ENCODE measurements around the gene KRT80. TPM values are rescaled to one million over a fixed set of nuclear protein-coding genes. Genes with fewer than 3 reads are reported as not detected.

KRT80 gene
- total and polyA plus RNA-seq, 2 donors (not counting 3 experiments of a cell fraction or from before 2014, with no cell fraction given) = 13.6 to 23.7 TPM

DNA sequence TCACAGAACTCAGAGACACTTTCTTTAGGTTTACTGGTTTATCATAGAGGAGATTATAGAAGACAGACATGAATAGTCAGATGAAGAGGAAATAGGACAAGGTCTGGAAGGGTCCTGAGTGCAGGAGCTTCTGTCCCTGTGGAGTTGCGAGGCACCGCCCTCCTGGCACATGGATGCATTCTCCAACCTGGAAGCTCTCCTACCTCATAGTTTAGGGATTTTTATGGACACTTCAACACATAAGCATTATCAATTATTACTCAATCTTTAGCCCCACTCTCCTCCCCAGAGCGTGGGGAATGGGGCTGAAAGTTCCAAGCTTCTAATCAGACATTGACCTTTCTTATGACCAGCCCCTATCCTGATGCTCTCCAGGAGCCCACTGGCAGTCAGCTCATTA is 28.7 kb upstream of the KRT80 start:
- intact Hi-C loops (cut with micrococcal nuclease) (no loop called here), dilution Hi-C loops (cut with MboI; ENCODE audit: extremely low pct_ligation_motif_present, low sequenced_read_pairs) (no loop called here)
- no TSS peak for BruUV-seq (replicated peaks)
- H3K27ac ChIP-seq (ENCODE audit: insufficient read depth, low read depth, low read length) = no peak overlapping the region
- H3K9ac ChIP-seq (replicated peaks; ENCODE audit: extremely low read depth, insufficient read depth, low read length) = no peak overlapping the region
- H4K20me1 ChIP-seq (replicated peaks; ENCODE audit: control insufficient read depth, extremely low read depth, insufficient read depth, low read length) = no peaks in the 10 kb centered on the region
- DNase-seq (ENCODE audit: low read depth, low spot score) (no peak), FAIRE-seq (no peak)
- H3K4me1 ChIP-seq (ENCODE audit: control insufficient read depth, extremely low read depth, insufficient read depth, low read length) = peaks cover 25% of the 10 kb centered on the region
- no peaks in the 10 kb centered on the region for H3K79me2 ChIP-seq (ENCODE audit: control insufficient read depth, insufficient read depth, low read length)
- no peaks in the 10 kb centered on the region for H3K27me3 ChIP-seq (ENCODE audit: control insufficient read depth in 2 of 2, insufficient read depth in 2 of 2, low read length in 2 of 2)
- CTCF ChIA-PET = interaction anchor here (1.2 to 3.8 kb wide), 4 partner anchors 10 to 107 kb away, joined by 3 to 20 read pairs (median 8); partner anchors contain the start of gene KRT80
- no peaks in the 10 kb centered on the region for H3K9me3 ChIP-seq (replicated peaks; ENCODE audit: control insufficient read depth, insufficient read depth, low read length)
- TF ChIP-seq MAX (IDR thresholded peaks at IDR 0.05; ENCODE audit: insufficient read depth, insufficient read length) (no peak), POLR2A (IDR thresholded peaks at IDR 0.05; ENCODE audit: low read depth, low read length) (no peak), POLR2AphosphoS5 (IDR thresholded peaks at IDR 0.05; ENCODE audit: insufficient read depth, low read depth, low read length) (no peak), EZH2 (IDR thresholded peaks at IDR 0.05; ENCODE audit: borderline replicate concordance, low read depth, low read length, severe bottlenecking) (no peak), GATA2 (IDR thresholded peaks at IDR 0.05; ENCODE audit: insufficient read depth, insufficient read length, low read depth, low read length) (no peak), CTCF (IDR thresholded peaks at IDR 0.05; ENCODE audit: extremely low read depth in 1 of 2, insufficient read depth in 1 of 2, low read depth in 1 of 2, low read length in 2 of 2) (no peak), MYC (IDR thresholded peaks at IDR 0.05; ENCODE audit: low read depth, low read length) (no peak), FOS (IDR thresholded peaks at IDR 0.05; ENCODE audit: borderline replicate concordance, insufficient read depth, low read length) (no peak), JUN (IDR thresholded peaks at IDR 0.05; ENCODE audit: borderline replicate concordance, insufficient read depth, insufficient read length, low read depth) (no peak)
- H3K4me3 ChIP-seq (replicated peaks in 1 of 3; ENCODE audit: insufficient read depth in 1 of 3, low read depth in 1 of 3, low read length in 3 of 3) = no peak overlapping the region
- H3K36me3 ChIP-seq (ENCODE audit: control insufficient read depth in 2 of 2, extremely low read depth in 1 of 2, insufficient read depth in 2 of 2, low read length in 2 of 2) = no peaks in the 10 kb centered on the region
- H2AFZ ChIP-seq (ENCODE audit: low read depth, low read length) = no peak overlapping the region
- H3K9me1 ChIP-seq (replicated peaks; ENCODE audit: control insufficient read depth, extremely low read depth, insufficient read depth, low read length) = no peaks in the 10 kb centered on the region
- H3K4me2 ChIP-seq (ENCODE audit: insufficient read depth, low read length) = no peak overlapping the region
- POLR2A ChIA-PET = no interaction called here

All from endothelial cell of umbilical vein (primary cell).